ENCODE data around the gene PADI1. TPM values are rescaled to one million over a fixed set of nuclear protein-coding genes. Genes with fewer than 3 reads are reported as not detected.

PADI1 gene
- polyA plus RNA-seq, 1 donor, result not detected

- no peaks in the 10 kb centered on the region for H3K4me1 ChIP-seq (ENCODE audit: control insufficient read depth, insufficient read depth, low read length)
- H3K9me3 ChIP-seq (ENCODE audit: control insufficient read depth, low read depth, low read length), result no peaks in the 10 kb centered on the region
- WGBS (ENCODE audit: insufficient coverage, low lambda C conversion rate), result no CpG with 5 or more reads among the region's 9 CpGs
- no peaks in the 10 kb centered on the region for H3K36me3 ChIP-seq (ENCODE audit: control insufficient read depth, insufficient read depth, low read length)
- H3K27me3 ChIP-seq (ENCODE audit: control insufficient read depth, insufficient read depth, low read length), result peaks cover 7% of the 10 kb centered on the region
- no peak overlapping the region for H3K4me3 ChIP-seq (ENCODE audit: low read length)
- DNase-seq, result no peak
- H3K27ac ChIP-seq (ENCODE audit: low read length), result no peak overlapping the region
These were observed 53.3 kb downstream of the PADI1 start for GRCh38 chr1:17258116-17258757.

- no peak overlapping the region for H3K27ac ChIP-seq (ENCODE audit: low read length)
- no peaks in the 10 kb centered on the region for H3K36me3 ChIP-seq (ENCODE audit: control insufficient read depth, insufficient read depth, low read length)
- WGBS (ENCODE audit: insufficient coverage, low lambda C conversion rate), result no CpG with 5 or more reads among the region's 6 CpGs
- H3K4me3 ChIP-seq (ENCODE audit: low read length), result no peak overlapping the region
- H3K27me3 ChIP-seq (ENCODE audit: control insufficient read depth, insufficient read depth, low read length), result peaks cover 7% of the 10 kb centered on the region
- H3K4me1 ChIP-seq (ENCODE audit: control insufficient read depth, insufficient read depth, low read length), result no peaks in the 10 kb centered on the region
- H3K9me3 ChIP-seq (ENCODE audit: control insufficient read depth, low read depth, low read length), result no peaks in the 10 kb centered on the region
- no peak for DNase-seq
These were observed 53.8 kb downstream of the PADI1 start for GRCh38 chr1:17258758-17259130.

GRCh38 chr1:17259233-17259873, 54.4 kb downstream of the PADI1 start:
- no CpG with 5 or more reads among the region's 24 CpGs for WGBS (ENCODE audit: insufficient coverage, low lambda C conversion rate)
- Histone ChIP-seq H3K4me3 (ENCODE audit: low read length) (no peak overlapping the region), H3K9me3 (ENCODE audit: control insufficient read depth, low read depth, low read length) (no peaks in the 10 kb centered on the region), H3K27ac (ENCODE audit: low read length) (no peak overlapping the region), H3K27me3 (ENCODE audit: control insufficient read depth, insufficient read depth, low read length) (peaks cover 7% of the 10 kb centered on the region), H3K36me3 (ENCODE audit: control insufficient read depth, insufficient read depth, low read length) (no peaks in the 10 kb centered on the region), H3K4me1 (ENCODE audit: control insufficient read depth, insufficient read depth, low read length) (no peaks in the 10 kb centered on the region)
- no peak for DNase-seq

- no peak overlapping the region for H3K4me3 ChIP-seq (ENCODE audit: low read length)
- no peaks in the 10 kb centered on the region for H3K4me1 ChIP-seq (ENCODE audit: control insufficient read depth, insufficient read depth, low read length)
- peaks cover 7% of the 10 kb centered on the region for H3K27me3 ChIP-seq (ENCODE audit: control insufficient read depth, insufficient read depth, low read length)
- DNase-seq, result no peak
- no peaks in the 10 kb centered on the region for H3K36me3 ChIP-seq (ENCODE audit: control insufficient read depth, insufficient read depth, low read length)
- WGBS (ENCODE audit: insufficient coverage, low lambda C conversion rate), result no CpG with 5 or more reads among the region's 7 CpGs
- no peak overlapping the region for H3K27ac ChIP-seq (ENCODE audit: low read length)
- H3K9me3 ChIP-seq (ENCODE audit: control insufficient read depth, low read depth, low read length), result no peaks in the 10 kb centered on the region
These were observed 55.3 kb downstream of the PADI1 start for GRCh38 chr1:17260264-17260663.

- Histone ChIP-seq H3K27me3 (ENCODE audit: control insufficient read depth, insufficient read depth, low read length) (peaks cover 7% of the 10 kb centered on the region), H3K36me3 (ENCODE audit: control insufficient read depth, insufficient read depth, low read length) (no peaks in the 10 kb centered on the region), H3K4me1 (ENCODE audit: control insufficient read depth, insufficient read depth, low read length) (no peaks in the 10 kb centered on the region), H3K9me3 (ENCODE audit: control insufficient read depth, low read depth, low read length) (no peaks in the 10 kb centered on the region), H3K4me3 (ENCODE audit: low read length) (no peak overlapping the region), H3K27ac (ENCODE audit: low read length) (no peak overlapping the region)
- no CpG with 5 or more reads among the region's 5 CpGs for WGBS (ENCODE audit: insufficient coverage, low lambda C conversion rate)
- DNase-seq, result no peak
These were observed 55.8 kb downstream of the PADI1 start for GRCh38 chr1:17260738-17261137.

- Histone ChIP-seq H3K4me3 (ENCODE audit: low read length) (no peak overlapping the region), H3K9me3 (ENCODE audit: control insufficient read depth, low read depth, low read length) (no peaks in the 10 kb centered on the region), H3K27ac (ENCODE audit: low read length) (no peak overlapping the region), H3K36me3 (ENCODE audit: control insufficient read depth, insufficient read depth, low read length) (no peaks in the 10 kb centered on the region), H3K4me1 (ENCODE audit: control insufficient read depth, insufficient read depth, low read length) (no peaks in the 10 kb centered on the region), H3K27me3 (ENCODE audit: control insufficient read depth, insufficient read depth, low read length) (peaks cover 4% of the 10 kb centered on the region)
- DNase-seq, result no peak
These were observed 59.0 kb downstream of the PADI1 start for GRCh38 chr1:17263936-17264335.

- Histone ChIP-seq H3K9me3 (ENCODE audit: control insufficient read depth, low read depth, low read length) (no peaks in the 10 kb centered on the region), H3K4me3 (ENCODE audit: low read length) (no peak overlapping the region), H3K27me3 (ENCODE audit: control insufficient read depth, insufficient read depth, low read length) (peaks cover 4% of the 10 kb centered on the region), H3K27ac (ENCODE audit: low read length) (no peak overlapping the region), H3K4me1 (ENCODE audit: control insufficient read depth, insufficient read depth, low read length) (no peaks in the 10 kb centered on the region), H3K36me3 (ENCODE audit: control insufficient read depth, insufficient read depth, low read length) (no peaks in the 10 kb centered on the region)
- DNase-seq, result no peak
- WGBS (ENCODE audit: insufficient coverage, low lambda C conversion rate), result no CpG with 5 or more reads among the region's 5 CpGs
These were observed 59.5 kb downstream of the PADI1 start for GRCh38 chr1:17264470-17264869.

- no peak overlapping the region for H3K4me3 ChIP-seq (ENCODE audit: low read length)
- no peaks in the 10 kb centered on the region for H3K36me3 ChIP-seq (ENCODE audit: control insufficient read depth, insufficient read depth, low read length)
- H3K27ac ChIP-seq (ENCODE audit: low read length), result no peak overlapping the region
- H3K27me3 ChIP-seq (ENCODE audit: control insufficient read depth, insufficient read depth, low read length), result peaks cover 4% of the 10 kb centered on the region
- no peaks in the 10 kb centered on the region for H3K9me3 ChIP-seq (ENCODE audit: control insufficient read depth, low read depth, low read length)
- no peaks in the 10 kb centered on the region for H3K4me1 ChIP-seq (ENCODE audit: control insufficient read depth, insufficient read depth, low read length)
- no CpG with 5 or more reads among the region's 2 CpGs for WGBS (ENCODE audit: insufficient coverage, low lambda C conversion rate)
- DNase-seq, result no peak
These were observed 60.2 kb downstream of the PADI1 start for GRCh38 chr1:17265162-17265561.

GRCh38 chr1:17265950-17266349, 61.0 kb downstream of the PADI1 start:
- Histone ChIP-seq H3K36me3 (ENCODE audit: control insufficient read depth, insufficient read depth, low read length) (no peaks in the 10 kb centered on the region), H3K4me3 (ENCODE audit: low read length) (no peak overlapping the region), H3K27me3 (ENCODE audit: control insufficient read depth, insufficient read depth, low read length) (peaks cover 4% of the 10 kb centered on the region), H3K4me1 (ENCODE audit: control insufficient read depth, insufficient read depth, low read length) (no peaks in the 10 kb centered on the region), H3K27ac (ENCODE audit: low read length) (no peak overlapping the region), H3K9me3 (ENCODE audit: control insufficient read depth, low read depth, low read length) (no peaks in the 10 kb centered on the region)
- no peak for DNase-seq
- 90% methylated on average over 2 of the region's 4 CpGs for WGBS (ENCODE audit: insufficient coverage, low lambda C conversion rate)

GRCh38 chr1:17270891-17271765, 66.2 kb downstream of the PADI1 start:
- Histone ChIP-seq H3K27me3 (ENCODE audit: control insufficient read depth, insufficient read depth, low read length) (no peaks in the 10 kb centered on the region), H3K9me3 (ENCODE audit: control insufficient read depth, low read depth, low read length) (no peaks in the 10 kb centered on the region), H3K36me3 (ENCODE audit: control insufficient read depth, insufficient read depth, low read length) (no peaks in the 10 kb centered on the region), H3K4me3 (ENCODE audit: low read length) (no peak overlapping the region), H3K4me1 (ENCODE audit: control insufficient read depth, insufficient read depth, low read length) (peaks cover 7% of the 10 kb centered on the region), H3K27ac (ENCODE audit: low read length) (no peak overlapping the region)
- DNase-seq, result no peak
- no CpG with 5 or more reads among the region's 23 CpGs for WGBS (ENCODE audit: insufficient coverage, low lambda C conversion rate)
